ENCODE results near the gene PRPF40A. TPM values are rescaled to one million over a fixed set of nuclear protein-coding genes. Genes with fewer than 3 reads are reported as not detected.

The PRPF40A gene
- total RNA-seq, 1 donor from 2014 or later = 129 TPM

- H3K27ac Mint-ChIP-seq = no peak overlapping the region
- intact Hi-C loops (cut with micrococcal nuclease) = loop anchor here (5.0 kb wide), 1 partner anchor 36 kb away; no protein-coding TSS in a partner anchor
Observed at GRCh38 chr2:152693033-152693432, 24.2 kb downstream of the PRPF40A start.

GRCh38 chr2:152686321-152686720, 30.9 kb downstream of the PRPF40A start:
- H3K9me3 Mint-ChIP-seq = no peaks in the 10 kb centered on the region
- ATAC-seq (ENCODE audit: low read depth) (no peak), DNase-seq (no peak)
- H3K27ac Mint-ChIP-seq = no peak overlapping the region
- POLR2A ChIA-PET = no interaction called here
- H3K36me3 Mint-ChIP-seq (ENCODE audit: low read depth) = peaks cover 59% of the 10 kb centered on the region
- no peak overlapping the region for H3K4me3 Mint-ChIP-seq
- TF ChIP-seq, protein P1, sequence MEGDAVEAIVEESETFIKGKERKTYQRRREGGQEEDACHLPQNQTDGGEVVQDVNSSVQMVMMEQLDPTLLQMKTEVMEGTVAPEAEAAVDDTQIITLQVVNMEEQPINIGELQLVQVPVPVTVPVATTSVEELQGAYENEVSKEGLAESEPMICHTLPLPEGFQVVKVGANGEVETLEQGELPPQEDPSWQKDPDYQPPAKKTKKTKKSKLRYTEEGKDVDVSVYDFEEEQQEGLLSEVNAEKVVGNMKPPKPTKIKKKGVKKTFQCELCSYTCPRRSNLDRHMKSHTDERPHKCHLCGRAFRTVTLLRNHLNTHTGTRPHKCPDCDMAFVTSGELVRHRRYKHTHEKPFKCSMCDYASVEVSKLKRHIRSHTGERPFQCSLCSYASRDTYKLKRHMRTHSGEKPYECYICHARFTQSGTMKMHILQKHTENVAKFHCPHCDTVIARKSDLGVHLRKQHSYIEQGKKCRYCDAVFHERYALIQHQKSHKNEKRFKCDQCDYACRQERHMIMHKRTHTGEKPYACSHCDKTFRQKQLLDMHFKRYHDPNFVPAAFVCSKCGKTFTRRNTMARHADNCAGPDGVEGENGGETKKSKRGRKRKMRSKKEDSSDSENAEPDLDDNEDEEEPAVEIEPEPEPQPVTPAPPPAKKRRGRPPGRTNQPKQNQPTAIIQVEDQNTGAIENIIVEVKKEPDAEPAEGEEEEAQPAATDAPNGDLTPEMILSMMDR (IDR thresholded peaks at IDR 0.05) = no peak
- CTCF ChIA-PET = no interaction called here
- H3K4me1 Mint-ChIP-seq = no peaks in the 10 kb centered on the region
- intact Hi-C loops (cut with micrococcal nuclease) = no loop called here
- no peaks in the 10 kb centered on the region for H3K27me3 Mint-ChIP-seq

More at GRCh38 chr2:152693033-152693432, 24.2 kb downstream of the PRPF40A start:
- POLR2A ChIA-PET = no interaction called here
- no peaks in the 10 kb centered on the region for H3K27me3 Mint-ChIP-seq
- H3K4me3 Mint-ChIP-seq = no peak overlapping the region
- DNase-seq (no peak), ATAC-seq (ENCODE audit: low read depth) (no peak)
- TF ChIP-seq, protein P1 (IDR thresholded peaks at IDR 0.05) = no peak
- H3K9me3 Mint-ChIP-seq = no peaks in the 10 kb centered on the region
- peaks cover 39% of the 10 kb centered on the region for H3K36me3 Mint-ChIP-seq (ENCODE audit: low read depth)
- CTCF ChIA-PET = no interaction called here
- peaks cover 32% of the 10 kb centered on the region for H3K4me1 Mint-ChIP-seq

DNA sequence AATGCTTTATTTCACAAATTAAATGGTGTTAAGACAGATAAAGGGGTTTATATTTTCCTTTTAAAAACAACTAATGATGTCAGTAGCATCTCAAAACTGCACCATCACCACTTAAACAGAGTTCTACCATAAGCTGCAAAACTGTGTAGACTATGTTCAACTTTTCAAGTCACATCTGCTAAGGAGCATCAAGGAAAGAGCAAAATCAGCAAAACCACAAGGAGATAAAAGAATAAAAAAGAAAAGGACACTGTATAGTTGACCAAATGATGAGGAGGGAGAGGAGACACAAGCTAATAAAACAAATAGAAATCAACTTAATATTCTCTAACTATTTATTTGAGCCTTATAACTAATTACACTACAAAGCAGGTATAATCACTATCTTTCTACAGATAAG, 33.9 kb downstream of the PRPF40A start:
- H3K27ac Mint-ChIP-seq = no peak overlapping the region
- TF ChIP-seq, protein P1 (IDR thresholded peaks at IDR 0.05) = no peak
- no peak overlapping the region for H3K4me3 Mint-ChIP-seq
- ATAC-seq (ENCODE audit: low read depth) (no peak), DNase-seq (no peak)
- peaks cover 72% of the 10 kb centered on the region for H3K36me3 Mint-ChIP-seq (ENCODE audit: low read depth)
- POLR2A ChIA-PET = no interaction called here
- intact Hi-C loops (cut with micrococcal nuclease) = no loop called here
- H3K27me3 Mint-ChIP-seq = no peaks in the 10 kb centered on the region
- no peaks in the 10 kb centered on the region for H3K4me1 Mint-ChIP-seq
- CTCF ChIA-PET = no interaction called here
- H3K9me3 Mint-ChIP-seq = no peaks in the 10 kb centered on the region

GRCh38 chr2:152682663-152683062, 34.6 kb downstream of the PRPF40A start:
- ChIA-PET POLR2A (no interaction called here), CTCF (no interaction called here)
- TF ChIP-seq, protein P1 (IDR thresholded peaks at IDR 0.05) = no peak
- no peaks in the 10 kb centered on the region for H3K9me3 Mint-ChIP-seq
- H3K36me3 Mint-ChIP-seq (ENCODE audit: low read depth) = peaks cover 66% of the 10 kb centered on the region
- no peaks in the 10 kb centered on the region for H3K4me1 Mint-ChIP-seq
- no peak for ATAC-seq (ENCODE audit: low read depth)
- intact Hi-C loops (cut with micrococcal nuclease) = no loop called here
- H3K4me3 Mint-ChIP-seq = no peak overlapping the region
- no peaks in the 10 kb centered on the region for H3K27me3 Mint-ChIP-seq
- no peak overlapping the region for H3K27ac Mint-ChIP-seq
- DNase-seq = no peak

- Mint-ChIP-seq H3K27me3 (no peaks in the 10 kb centered on the region), H3K27ac (no peak overlapping the region), H3K4me1 (no peaks in the 10 kb centered on the region), H3K36me3 (ENCODE audit: low read depth) (peaks cover 68% of the 10 kb centered on the region), H3K9me3 (no peaks in the 10 kb centered on the region), H3K4me3 (no peak overlapping the region)
- intact Hi-C loops (cut with micrococcal nuclease) = no loop called here
- TF ChIP-seq, protein P1 (IDR thresholded peaks at IDR 0.05) = no peak
- ATAC-seq (ENCODE audit: low read depth) (no peak), DNase-seq (no peak)
- POLR2A ChIA-PET = no interaction called here
- CTCF ChIA-PET = no interaction called here
Observed at GRCh38 chr2:152678808-152679207, 38.5 kb downstream of the PRPF40A start.
